ENCODE data around the gene GSN. TPM values are rescaled to one million over a fixed set of nuclear protein-coding genes. Genes with fewer than 3 reads are reported as not detected.

Gene GSN
- total RNA-seq, 2 experiments from 2014 or later, result 2.6 to 2.9 TPM

DNA sequence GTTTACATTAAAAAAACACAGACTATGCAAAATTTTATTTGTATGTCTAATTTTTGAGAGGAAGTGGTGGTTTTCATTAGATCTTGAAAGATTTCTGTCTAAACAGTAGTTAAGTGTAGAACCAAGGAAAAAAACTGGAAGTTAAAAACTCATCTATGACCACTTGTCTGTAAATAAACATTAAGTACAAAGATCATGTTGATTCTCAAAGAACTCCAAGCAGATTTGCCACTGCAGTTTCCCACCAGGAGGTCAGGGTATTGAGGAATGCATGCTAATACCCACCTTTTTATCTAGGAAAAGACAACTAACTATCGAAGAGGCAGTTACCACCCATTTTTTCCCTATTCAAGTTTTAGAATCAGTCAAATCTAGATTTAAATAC lies 100.2 kb downstream of the GSN start:
- Mint-ChIP-seq H3K27me3 (no peaks in the 10 kb centered on the region), H3K36me3 (peaks cover 9% of the 10 kb centered on the region), H3K9me3 (no peaks in the 10 kb centered on the region), H3K4me3 (peak overlapping the region; percentile 93), H3K27ac (no peak overlapping the region), H3K4me1 (ENCODE audit: low read depth) (peaks cover 68% of the 10 kb centered on the region)
- CTCF ChIA-PET, result interaction anchor here (1.2 to 1.4 kb wide), 2 partner anchors 32 to 48 kb away, joined by 5 to 6 read pairs; no protein-coding TSS in a partner anchor
- no peak for DNase-seq
- POLR2A ChIA-PET, result interaction anchor here (0.7 to 1.8 kb wide), 2 partner anchors 9 to 14 kb away, joined by 3 to 6 read pairs; no protein-coding TSS in a partner anchor
- intact Hi-C loops (cut with micrococcal nuclease), result loop anchor here (1.0 to 10.0 kb wide), 3 partner anchors 9 to 1857 kb away; partner anchors contain the start of gene CNTRL

DNA sequence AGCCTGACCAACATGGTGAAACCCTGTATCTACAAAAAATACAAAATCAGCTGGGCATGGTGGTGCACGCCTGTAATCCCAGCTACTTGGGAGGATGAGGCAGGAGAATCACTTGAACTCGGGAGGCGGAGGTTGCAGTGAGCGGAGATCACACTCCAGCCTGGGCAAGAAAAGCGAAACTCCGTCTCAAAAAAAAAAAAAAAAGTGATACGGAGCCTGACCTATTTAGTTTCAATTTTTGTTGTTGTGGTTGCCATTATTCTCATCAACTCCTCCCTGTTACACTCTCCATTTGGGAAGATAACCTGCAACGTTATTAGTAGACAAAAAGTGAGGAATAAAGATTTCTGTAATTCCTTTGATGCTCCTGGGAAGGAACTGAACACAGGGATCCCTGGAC lies 100.8 kb downstream of the GSN start:
- intact Hi-C loops (cut with micrococcal nuclease), result loop anchor here (1.0 to 10.0 kb wide), 3 partner anchors 9 to 1856 kb away; partner anchors contain the start of gene CNTRL
- ChIA-PET CTCF (interaction anchor here (0.7 to 1.4 kb wide), 5 partner anchors 10 to 49 kb away, joined by 3 to 12 read pairs (median 5); no protein-coding TSS in a partner anchor), POLR2A (interaction anchor here (1.0 to 1.8 kb wide), 3 partner anchors 10 to 15 kb away, joined by 3 to 7 read pairs (median 6); no protein-coding TSS in a partner anchor)
- Mint-ChIP-seq H3K4me3 (peak overlapping the region; percentile 93), H3K36me3 (peaks cover 9% of the 10 kb centered on the region), H3K27ac (peak overlapping the region; percentile 49), H3K4me1 (ENCODE audit: low read depth) (peaks cover 66% of the 10 kb centered on the region), H3K9me3 (no peaks in the 10 kb centered on the region), H3K27me3 (no peaks in the 10 kb centered on the region)
- peak; percentile 29 for DNase-seq

DNA sequence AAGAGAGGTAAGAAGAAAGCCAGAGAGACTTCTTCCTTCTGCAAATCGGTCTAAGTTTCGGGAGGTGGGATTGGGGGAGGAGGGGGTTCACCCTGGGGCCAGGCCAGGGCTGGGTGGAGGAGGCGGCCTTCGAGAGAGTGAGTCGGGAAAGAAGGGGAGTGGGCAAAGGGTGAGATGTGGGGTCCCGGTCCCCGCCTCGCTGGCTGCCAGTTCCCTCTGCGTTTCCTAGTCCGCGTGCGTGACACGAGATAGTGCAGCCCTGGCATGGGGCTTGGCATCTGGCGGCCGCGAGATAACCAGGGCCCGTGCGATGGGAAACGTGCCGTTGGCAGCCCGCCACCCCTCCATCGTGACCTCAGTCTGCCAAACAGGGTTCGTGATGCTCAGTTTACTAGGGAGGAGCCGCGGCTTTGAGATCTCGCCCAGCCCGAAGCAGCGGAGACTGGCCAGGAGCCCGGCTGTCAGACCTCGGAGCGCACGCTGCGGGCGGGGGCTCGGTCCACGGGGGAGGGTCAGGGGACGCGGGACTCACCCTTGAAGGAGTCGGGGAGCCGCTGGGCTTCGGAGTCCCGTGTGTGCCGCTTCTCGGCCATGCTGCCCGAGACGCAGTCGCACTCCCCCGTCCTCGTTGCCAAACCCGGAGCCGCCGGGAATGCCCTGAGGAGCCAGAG lies 101.8 kb downstream of the GSN start, which contains the start of gene STOM:
Gene STOM, minus strand, starts transcription at position 656 of the 671 bp plus-strand sequence. Its CDS starts 63 bp downstream, at position 593.
- Mint-ChIP-seq H3K4me3 (peak within 1 kb of the TSS; percentile 93), H3K4me1 (ENCODE audit: low read depth) (peaks cover 58% of the 10 kb centered on the region), H3K36me3 (peaks cover 9% of the 10 kb centered on the region), H3K27ac (peak within 1 kb of the TSS; percentile 99), H3K27me3 (no peaks in the 10 kb centered on the region), H3K9me3 (no peaks in the 10 kb centered on the region)
- ChIA-PET POLR2A (interaction anchor here (1.0 to 1.8 kb wide), 3 partner anchors 11 to 16 kb away, joined by 3 to 7 read pairs (median 6); no protein-coding TSS in a partner anchor), CTCF (interaction anchor here (0.7 to 1.4 kb wide), 6 partner anchors 11 to 156 kb away, joined by 3 to 12 read pairs (median 4); no protein-coding TSS in a partner anchor)
- intact Hi-C loops (cut with micrococcal nuclease), result loop anchor here (1.0 to 10.0 kb wide), 5 partner anchors 16 to 1855 kb away; partner anchors contain the start of genes CNTRL and RAB14
- DNase-seq, result peak; percentile 79

DNA sequence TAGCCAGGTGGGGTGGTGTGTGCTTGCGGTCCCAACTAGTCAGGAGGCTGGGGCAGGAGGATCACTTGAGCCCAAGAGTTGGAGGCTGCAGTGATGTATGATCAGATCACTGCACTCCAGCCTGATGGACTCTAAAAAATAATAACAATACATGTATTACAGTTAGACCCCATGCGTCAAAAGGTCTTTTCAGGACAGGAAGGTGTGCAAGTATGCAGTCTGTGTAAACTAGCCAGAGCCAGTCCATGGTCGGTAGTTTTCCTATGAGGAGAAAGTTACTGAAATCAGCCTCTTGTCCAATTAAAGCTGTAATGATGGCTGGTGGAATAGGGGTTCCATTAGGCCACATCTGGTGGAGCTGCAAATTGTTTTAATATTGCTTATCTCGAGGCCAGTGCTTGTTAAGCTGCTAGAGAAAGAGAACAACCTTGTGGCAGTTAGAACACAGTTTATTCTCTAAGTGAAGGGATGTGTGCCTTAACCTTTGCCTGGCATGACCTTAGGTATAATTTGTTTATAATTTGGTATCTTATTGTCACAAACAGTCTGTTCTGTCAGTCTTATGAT lies 103.6 kb downstream of the GSN start:
- Mint-ChIP-seq H3K4me3 (peak overlapping the region; percentile 51), H3K4me1 (ENCODE audit: low read depth) (peaks cover 42% of the 10 kb centered on the region), H3K27me3 (no peaks in the 10 kb centered on the region), H3K36me3 (peaks cover 8% of the 10 kb centered on the region), H3K9me3 (no peaks in the 10 kb centered on the region), H3K27ac (no peak overlapping the region)
- CTCF ChIA-PET, result interaction anchor here (3.5 kb wide), 1 partner anchor 51 kb away, joined by 31 read pairs; no protein-coding TSS in a partner anchor
- intact Hi-C loops (cut with micrococcal nuclease), result loop anchor here (5.0 kb wide), 2 partner anchors 169 to 249 kb away; partner anchors contain the start of gene RAB14
- POLR2A ChIA-PET, result no interaction called here
- DNase-seq, result no peak

DNA sequence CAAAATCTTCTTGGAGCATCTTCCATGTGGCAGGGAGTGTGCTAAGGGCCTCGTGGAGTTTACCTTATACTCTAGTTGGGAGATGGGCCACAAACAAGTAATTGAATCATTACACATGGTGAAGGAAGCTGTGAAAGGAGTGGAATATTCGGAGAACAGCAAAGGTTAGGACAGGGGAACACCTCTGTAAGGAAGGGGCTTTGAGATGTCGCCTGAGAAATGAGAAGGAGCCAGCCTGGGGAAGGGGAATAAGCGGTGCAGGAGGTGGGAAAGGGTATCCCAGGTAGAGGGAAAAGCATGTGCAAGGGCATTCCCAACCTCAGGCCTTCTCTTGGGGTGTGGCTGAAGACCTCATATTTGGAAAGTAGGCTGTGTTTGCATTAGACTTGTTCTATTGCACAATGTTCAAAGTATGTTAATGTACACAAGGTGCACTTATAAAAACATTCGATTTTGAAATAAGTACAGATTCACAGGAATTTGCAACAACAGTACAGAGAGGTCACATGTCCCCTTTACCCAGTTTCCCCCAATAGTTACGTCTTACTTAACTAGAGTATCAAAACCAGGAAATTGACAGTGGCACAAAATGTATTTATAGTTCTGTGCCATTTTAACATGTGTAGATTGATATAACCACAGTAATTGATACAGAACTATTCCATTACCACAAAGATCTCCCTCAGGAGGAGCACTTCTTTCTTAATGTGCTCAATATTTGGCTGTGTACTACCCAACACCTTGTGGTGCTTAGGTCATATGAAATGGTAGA lies 104.5 kb downstream of the GSN start:
- POLR2A ChIA-PET, result no interaction called here
- CTCF ChIA-PET, result interaction anchor here (0.7 to 3.5 kb wide), 2 partner anchors 8 to 52 kb away, joined by 3 to 31 read pairs; no protein-coding TSS in a partner anchor
- Mint-ChIP-seq H3K27ac (no peak overlapping the region), H3K9me3 (no peaks in the 10 kb centered on the region), H3K27me3 (no peaks in the 10 kb centered on the region), H3K4me1 (ENCODE audit: low read depth) (peaks cover 37% of the 10 kb centered on the region), H3K36me3 (peaks cover 4% of the 10 kb centered on the region), H3K4me3 (no peak overlapping the region)
- DNase-seq, result no peak
- intact Hi-C loops (cut with micrococcal nuclease), result loop anchor here (5.0 kb wide), 2 partner anchors 170 to 250 kb away; partner anchors contain the start of gene RAB14

DNA sequence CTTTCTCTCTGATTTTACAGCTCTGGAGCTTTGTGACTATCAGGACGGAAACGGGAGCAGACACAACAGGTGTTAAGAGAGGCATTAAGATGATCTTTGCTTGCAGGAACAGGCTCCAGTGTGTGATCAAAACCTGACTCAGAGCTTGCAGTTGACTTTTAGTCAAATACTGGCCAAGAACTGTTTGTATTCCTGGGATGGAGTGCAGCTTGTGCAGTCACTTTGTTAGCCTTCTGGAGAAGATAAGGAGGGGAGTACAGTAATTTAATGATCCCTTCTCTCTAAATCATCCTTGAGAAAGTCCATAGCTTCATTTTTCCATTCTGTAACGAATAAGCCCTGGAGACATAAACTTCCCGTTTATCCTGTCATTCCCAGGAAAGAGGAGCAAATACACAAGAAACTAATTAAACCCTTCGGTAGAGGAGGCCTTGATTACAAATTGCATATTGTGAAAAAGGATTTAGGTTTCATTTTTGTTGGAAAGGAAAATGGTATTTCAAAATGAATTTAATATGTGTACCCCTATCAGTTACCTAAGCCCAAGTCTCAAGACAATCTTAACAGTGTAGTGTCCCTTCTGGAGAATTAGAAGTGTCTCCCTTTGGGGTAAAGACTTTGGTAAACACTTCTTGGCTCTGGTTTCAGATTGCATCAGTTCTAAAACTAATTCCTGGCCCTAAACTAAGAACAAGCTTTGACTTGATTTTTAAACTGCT lies 105.2 kb downstream of the GSN start:
- no peak overlapping the region for H3K27ac Mint-ChIP-seq
- ChIA-PET CTCF (interaction anchor here (0.6 to 3.5 kb wide), 4 partner anchors 9 to 53 kb away, joined by 3 to 31 read pairs (median 3); no protein-coding TSS in a partner anchor), POLR2A (no interaction called here)
- peaks cover 30% of the 10 kb centered on the region for H3K4me1 Mint-ChIP-seq (ENCODE audit: low read depth)
- H3K27me3 Mint-ChIP-seq, result no peaks in the 10 kb centered on the region
- no peaks in the 10 kb centered on the region for H3K9me3 Mint-ChIP-seq
- intact Hi-C loops (cut with micrococcal nuclease), result loop anchor here (5.0 kb wide), 2 partner anchors 171 to 251 kb away; partner anchors contain the start of gene RAB14
- H3K4me3 Mint-ChIP-seq, result no peak overlapping the region
- DNase-seq, result no peak
- peaks cover 7% of the 10 kb centered on the region for H3K36me3 Mint-ChIP-seq

DNA sequence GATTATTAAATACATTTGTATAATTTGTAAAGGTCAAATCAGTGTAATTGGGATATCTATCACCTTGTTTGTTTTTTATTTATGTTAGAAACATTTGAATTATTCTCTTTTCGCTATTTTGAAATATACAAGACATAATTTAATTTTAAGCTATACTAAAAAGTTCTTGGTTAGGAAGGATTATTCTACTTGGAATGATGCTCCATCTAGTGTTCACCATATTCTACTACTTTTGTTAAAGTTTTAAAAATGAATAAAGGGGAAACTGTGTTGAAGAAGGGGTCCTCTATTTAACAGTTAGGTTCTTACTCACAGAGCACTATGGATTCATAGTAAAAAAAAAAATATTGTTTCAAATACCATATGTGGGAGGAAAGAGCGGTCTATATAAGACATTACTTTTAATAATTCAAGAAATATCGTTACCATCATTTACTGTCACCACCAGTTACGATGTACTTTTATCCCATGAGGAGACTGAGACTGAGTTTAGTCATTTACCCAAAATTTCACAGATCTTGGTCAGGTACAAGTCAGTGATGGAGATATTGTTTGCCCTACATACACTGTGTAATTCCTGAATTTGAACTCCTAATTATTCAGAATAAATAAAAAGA lies 108.4 kb downstream of the GSN start:
- DNase-seq, result no peak
- Mint-ChIP-seq H3K4me1 (ENCODE audit: low read depth) (peaks cover 14% of the 10 kb centered on the region), H3K27me3 (no peaks in the 10 kb centered on the region), H3K4me3 (no peak overlapping the region), H3K9me3 (no peaks in the 10 kb centered on the region), H3K27ac (no peak overlapping the region), H3K36me3 (peaks cover 3% of the 10 kb centered on the region)
- intact Hi-C loops (cut with micrococcal nuclease), result loop anchor here (1.0 to 2.0 kb wide), 3 partner anchors 24 to 98 kb away; no protein-coding TSS in a partner anchor
- ChIA-PET POLR2A (no interaction called here), CTCF (interaction anchor here (0.6 to 6.4 kb wide), 8 partner anchors 23 to 163 kb away, joined by 3 to 88 read pairs (median 8); no protein-coding TSS in a partner anchor)

DNA sequence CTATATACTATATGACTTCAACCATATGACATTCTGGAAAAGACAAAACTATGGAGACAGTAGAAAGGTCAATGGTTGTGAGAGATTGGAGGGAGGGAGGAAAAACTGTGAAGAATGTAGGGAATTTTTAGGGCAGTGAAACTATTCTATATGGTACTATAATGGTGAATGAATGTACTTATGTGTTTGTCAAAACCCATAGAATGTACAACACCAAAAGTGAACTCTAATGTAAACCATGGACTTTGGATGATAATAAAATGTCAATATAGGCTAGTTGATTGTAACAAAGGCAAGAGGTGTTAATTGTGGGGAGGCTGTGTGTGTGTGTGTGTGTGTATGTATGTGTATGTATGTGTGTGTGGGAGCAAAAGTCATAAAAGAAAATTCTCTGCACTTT lies 112.9 kb downstream of the GSN start:
- POLR2A ChIA-PET, result no interaction called here
- no peak for DNase-seq
- peaks cover 3% of the 10 kb centered on the region for H3K36me3 Mint-ChIP-seq
- H3K27me3 Mint-ChIP-seq, result peaks cover 1% of the 10 kb centered on the region
- no peaks in the 10 kb centered on the region for H3K9me3 Mint-ChIP-seq
- no peak overlapping the region for H3K4me3 Mint-ChIP-seq
- CTCF ChIA-PET, result interaction anchor here (1.2 to 6.4 kb wide), 4 partner anchors 18 to 168 kb away, joined by 3 to 88 read pairs (median 6); no protein-coding TSS in a partner anchor
- intact Hi-C loops (cut with micrococcal nuclease), result no loop called here
- H3K27ac Mint-ChIP-seq, result no peak overlapping the region
- H3K4me1 Mint-ChIP-seq (ENCODE audit: low read depth), result no peaks in the 10 kb centered on the region
